ENCODE measurements around the gene OR2J1. TPM values are rescaled to one million over a fixed set of nuclear protein-coding genes. Genes with fewer than 3 reads are reported as not detected.

The OR2J1 gene
- total RNA-seq, 2 experiments from 2014 or later: not detected

DNA sequence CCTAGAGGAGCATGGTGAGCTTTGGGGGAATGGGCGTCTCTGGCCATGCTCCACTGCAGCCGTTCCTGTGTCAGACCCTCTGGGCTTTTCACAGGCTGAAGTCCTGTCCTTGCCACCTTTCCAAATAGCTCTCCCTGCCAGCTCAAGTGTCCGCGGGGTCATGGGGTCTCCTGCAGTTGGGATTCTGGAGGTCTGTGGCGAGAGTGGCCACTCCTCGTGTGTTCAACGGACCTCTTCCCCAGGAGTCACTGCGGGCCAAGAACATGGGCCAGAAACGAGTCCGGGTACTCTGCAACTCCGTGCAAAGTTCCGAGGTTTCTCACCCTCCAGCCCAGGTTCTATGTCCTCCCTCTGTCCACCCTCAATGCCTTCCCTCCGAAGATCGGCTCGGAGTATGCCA, 16.8 kb upstream of the OR2J1 start:
- intact Hi-C loops (cut with micrococcal nuclease): no loop called here
- no peak overlapping the region for H3K4me3 Mint-ChIP-seq
- no peaks in the 10 kb centered on the region for H3K36me3 Mint-ChIP-seq (ENCODE audit: low read depth)
- TF ChIP-seq, protein P1, sequence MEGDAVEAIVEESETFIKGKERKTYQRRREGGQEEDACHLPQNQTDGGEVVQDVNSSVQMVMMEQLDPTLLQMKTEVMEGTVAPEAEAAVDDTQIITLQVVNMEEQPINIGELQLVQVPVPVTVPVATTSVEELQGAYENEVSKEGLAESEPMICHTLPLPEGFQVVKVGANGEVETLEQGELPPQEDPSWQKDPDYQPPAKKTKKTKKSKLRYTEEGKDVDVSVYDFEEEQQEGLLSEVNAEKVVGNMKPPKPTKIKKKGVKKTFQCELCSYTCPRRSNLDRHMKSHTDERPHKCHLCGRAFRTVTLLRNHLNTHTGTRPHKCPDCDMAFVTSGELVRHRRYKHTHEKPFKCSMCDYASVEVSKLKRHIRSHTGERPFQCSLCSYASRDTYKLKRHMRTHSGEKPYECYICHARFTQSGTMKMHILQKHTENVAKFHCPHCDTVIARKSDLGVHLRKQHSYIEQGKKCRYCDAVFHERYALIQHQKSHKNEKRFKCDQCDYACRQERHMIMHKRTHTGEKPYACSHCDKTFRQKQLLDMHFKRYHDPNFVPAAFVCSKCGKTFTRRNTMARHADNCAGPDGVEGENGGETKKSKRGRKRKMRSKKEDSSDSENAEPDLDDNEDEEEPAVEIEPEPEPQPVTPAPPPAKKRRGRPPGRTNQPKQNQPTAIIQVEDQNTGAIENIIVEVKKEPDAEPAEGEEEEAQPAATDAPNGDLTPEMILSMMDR (IDR thresholded peaks at IDR 0.05): no peak
- peaks cover 13% of the 10 kb centered on the region for H3K27me3 Mint-ChIP-seq
- no peak overlapping the region for H3K27ac Mint-ChIP-seq
- no peaks in the 10 kb centered on the region for H3K4me1 Mint-ChIP-seq (ENCODE audit: low read depth)
- no peak for DNase-seq
- H3K9me3 Mint-ChIP-seq: no peaks in the 10 kb centered on the region
- ChIA-PET POLR2A (no interaction called here), CTCF (no interaction called here)
- ATAC-seq: no peak

DNA sequence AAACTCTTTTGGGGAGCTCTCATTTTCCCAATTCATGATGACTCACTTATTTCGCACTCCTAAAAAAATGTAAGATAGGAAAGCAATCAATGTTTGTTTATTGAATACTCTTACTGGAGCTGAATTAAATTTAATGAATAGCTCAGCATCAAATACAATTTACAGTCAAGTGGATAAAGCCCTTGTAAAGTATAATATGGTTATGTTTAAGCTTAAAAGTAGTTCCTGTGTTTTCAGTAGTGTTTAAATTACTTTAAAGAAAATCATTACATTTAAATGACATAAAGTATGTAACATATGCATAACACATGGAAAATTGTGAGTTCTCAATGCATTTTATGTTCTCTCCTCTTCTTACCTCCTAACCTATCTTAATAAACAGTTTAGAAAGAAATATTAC, 12.1 kb upstream of the OR2J1 start, which contains the start of gene OR2B3:
OR2B3 (minus strand) TSS at position 101 of the 400 bp plus-strand sequence; CDS start at position 36, 65 bp downstream.
- no peak for ATAC-seq
- intact Hi-C loops (cut with micrococcal nuclease): no loop called here
- Mint-ChIP-seq H3K4me3 (no peak within 1 kb of the TSS), H3K9me3 (no peaks in the 10 kb centered on the region), H3K4me1 (ENCODE audit: low read depth) (no peaks in the 10 kb centered on the region), H3K27me3 (peaks cover 30% of the 10 kb centered on the region), H3K27ac (no peak within 1 kb of the TSS), H3K36me3 (ENCODE audit: low read depth) (no peaks in the 10 kb centered on the region)
- no peak for DNase-seq
- CTCF ChIA-PET: no interaction called here
- POLR2A ChIA-PET: interaction anchor here (0.6 kb wide), 1 partner anchor 502 kb away, joined by 4 read pairs; no protein-coding TSS in a partner anchor
- TF ChIP-seq, protein P1 (IDR thresholded peaks at IDR 0.05): no peak

DNA sequence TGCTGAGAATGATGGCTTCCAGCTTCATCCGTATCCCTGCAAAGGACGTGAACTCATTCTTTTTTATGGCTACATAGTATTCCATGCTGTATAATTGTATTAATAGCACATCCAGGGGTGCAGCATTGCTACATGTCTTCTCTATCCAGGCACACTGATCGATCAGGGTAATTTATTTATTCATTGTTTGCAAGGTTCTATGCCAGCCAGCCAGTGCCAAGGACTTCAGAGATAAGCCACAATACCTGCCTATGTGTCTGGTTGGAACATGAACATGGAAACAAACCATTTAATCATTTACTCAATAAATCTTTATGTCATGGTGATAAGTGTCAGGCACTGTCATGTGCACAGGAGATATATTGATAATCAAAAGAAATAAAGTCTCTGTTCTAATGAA, 6.3 kb upstream of the OR2J1 start:
- H3K36me3 Mint-ChIP-seq (ENCODE audit: low read depth): no peaks in the 10 kb centered on the region
- H3K27me3 Mint-ChIP-seq: peaks cover 24% of the 10 kb centered on the region
- ChIA-PET CTCF (no interaction called here), POLR2A (no interaction called here)
- no peak overlapping the region for H3K27ac Mint-ChIP-seq
- intact Hi-C loops (cut with micrococcal nuclease): no loop called here
- no peaks in the 10 kb centered on the region for H3K4me1 Mint-ChIP-seq (ENCODE audit: low read depth)
- H3K4me3 Mint-ChIP-seq: no peak overlapping the region
- DNase-seq (no peak), ATAC-seq (no peak)
- H3K9me3 Mint-ChIP-seq: no peaks in the 10 kb centered on the region
- TF ChIP-seq, protein P1 (IDR thresholded peaks at IDR 0.05): no peak

DNA sequence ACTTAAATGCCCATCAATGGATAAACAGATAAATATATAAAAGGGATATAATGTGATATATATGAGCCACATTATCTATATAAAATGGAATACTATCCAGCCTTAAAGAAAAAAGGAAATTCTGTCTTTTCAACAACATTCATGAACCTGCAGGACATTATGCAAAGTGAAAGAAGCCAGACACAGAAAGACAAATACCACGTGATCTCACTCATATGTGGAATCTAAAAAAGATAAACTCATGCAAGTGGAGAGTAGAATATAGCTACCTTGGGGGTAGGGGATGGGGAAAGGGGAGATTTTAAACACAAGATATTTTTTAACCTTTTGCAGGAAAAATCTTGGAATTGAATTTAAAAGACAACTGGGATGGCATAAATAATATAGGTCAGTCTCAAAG, 1.5 kb upstream of the OR2J1 start:
- intact Hi-C loops (cut with micrococcal nuclease): no loop called here
- POLR2A ChIA-PET: no interaction called here
- H3K9me3 Mint-ChIP-seq: no peaks in the 10 kb centered on the region
- CTCF ChIA-PET: no interaction called here
- no peak overlapping the region for H3K27ac Mint-ChIP-seq
- no peak overlapping the region for H3K4me3 Mint-ChIP-seq
- TF ChIP-seq, protein P1 (IDR thresholded peaks at IDR 0.05): no peak
- no peak for ATAC-seq
- DNase-seq: no peak
- H3K4me1 Mint-ChIP-seq (ENCODE audit: low read depth): no peaks in the 10 kb centered on the region
- no peaks in the 10 kb centered on the region for H3K36me3 Mint-ChIP-seq (ENCODE audit: low read depth)
- peaks cover 16% of the 10 kb centered on the region for H3K27me3 Mint-ChIP-seq

DNA sequence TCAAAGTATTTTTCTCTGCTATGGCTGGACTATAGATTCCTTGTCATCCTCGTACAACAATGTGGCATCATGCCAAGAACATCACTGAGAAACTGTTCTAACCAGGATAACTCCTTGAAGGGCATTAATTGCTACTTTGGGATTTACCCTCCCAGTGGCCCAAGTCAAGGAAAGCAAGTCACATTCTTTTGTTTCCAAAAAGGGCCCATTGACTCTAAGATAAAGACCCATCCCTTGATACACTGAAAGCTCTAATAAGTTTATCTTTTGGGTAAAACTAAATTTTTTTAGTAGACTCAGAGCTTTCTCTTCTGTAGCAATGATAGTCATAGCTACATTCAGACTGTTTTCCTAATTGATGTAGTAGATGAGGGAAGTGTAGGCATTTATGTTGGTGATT, 8.5 kb downstream of the OR2J1 start, which contains the start of gene OR2J3:
OR2J3 (plus strand) TSS at position 301 of the 400 bp plus-strand sequence. CDS start 3,833 bp downstream, outside the sequence.
- H3K27ac Mint-ChIP-seq: no peak within 1 kb of the TSS
- H3K27me3 Mint-ChIP-seq: peaks cover 31% of the 10 kb centered on the region
- H3K4me1 Mint-ChIP-seq (ENCODE audit: low read depth): no peaks in the 10 kb centered on the region
- ATAC-seq (no peak), DNase-seq (no peak)
- intact Hi-C loops (cut with micrococcal nuclease): no loop called here
- no peaks in the 10 kb centered on the region for H3K36me3 Mint-ChIP-seq (ENCODE audit: low read depth)
- POLR2A ChIA-PET: no interaction called here
- CTCF ChIA-PET: no interaction called here
- no peak within 1 kb of the TSS for H3K4me3 Mint-ChIP-seq
- H3K9me3 Mint-ChIP-seq: no peaks in the 10 kb centered on the region
- TF ChIP-seq, protein P1 (IDR thresholded peaks at IDR 0.05): no peak

All from activated CD8-positive, alpha-beta T cell treated with anti-CD3 and anti-CD28 coated beads for 36 hours (primary cell).